ENCODE measurements around the gene CDC37L1. TPM values are rescaled to one million over a fixed set of nuclear protein-coding genes. Genes with fewer than 3 reads are reported as not detected.

Gene CDC37L1
- total RNA-seq, 4 donors from 2014 or later, result 33.8 to 44.6 (median 37.3) TPM

- WGBS, 2 donors, result 69 to 73% methylated on average over 4 of the region's 4 CpGs
- TF ChIP-seq POLR2A (IDR thresholded peaks at IDR 0.05) (no peak), CTCF (IDR thresholded peaks at IDR 0.05) (no peak)
- intact Hi-C loops (cut with DNase I), result no loop called here
- Histone ChIP-seq H3K9me3 (no peaks in the 10 kb centered on the region), H3K4me3 (replicated peaks in 1 of 3) (no peak overlapping the region), H3K36me3 (peaks cover 4 to 13% of the 10 kb centered on the region in 2 donors), H3K27me3 (no peaks in the 10 kb centered on the region), H3K4me1 (no peaks in the 10 kb centered on the region), H3K27ac (no peak overlapping the region)
- DNase-seq, result no peak
Observed at GRCh38 chr9:4690144-4690543, 10.8 kb downstream of the CDC37L1 start.

- WGBS, 2 donors, result 87 to 90% methylated on average over 3 of the region's 3 CpGs
- H3K4me3 ChIP-seq (replicated peaks in 1 of 3), result no peak overlapping the region
- H3K27ac ChIP-seq, result no peak overlapping the region
- H3K36me3 ChIP-seq, result peaks cover 3 to 9% of the 10 kb centered on the region in 2 donors
- no peaks in the 10 kb centered on the region for H3K27me3 ChIP-seq
- no peak for DNase-seq
- no peaks in the 10 kb centered on the region for H3K9me3 ChIP-seq
- intact Hi-C loops (cut with DNase I), result no loop called here
- H3K4me1 ChIP-seq, result no peaks in the 10 kb centered on the region
- TF ChIP-seq CTCF (IDR thresholded peaks at IDR 0.05) (no peak), POLR2A (IDR thresholded peaks at IDR 0.05) (no peak)
Observed at GRCh38 chr9:4691795-4692194, 12.4 kb downstream of the CDC37L1 start.

GRCh38 chr9:4700091-4700490, 20.7 kb downstream of the CDC37L1 start:
- H3K9me3 ChIP-seq, result no peaks in the 10 kb centered on the region
- WGBS, 2 donors, result 95 to 97% methylated on average over 3 of the region's 3 CpGs

GRCh38 chr9:4700932-4701331, 21.6 kb downstream of the CDC37L1 start:
- Histone ChIP-seq H3K4me3 (replicated peaks in 1 of 3) (no peak overlapping the region), H3K36me3 (peaks cover 6 to 21% of the 10 kb centered on the region in 2 donors), H3K27ac (no peak overlapping the region), H3K4me1 (peaks cover 0 to 6% of the 10 kb centered on the region in 2 donors), H3K27me3 (no peaks in the 10 kb centered on the region), H3K9me3 (no peaks in the 10 kb centered on the region)
- no peak for TF ChIP-seq CTCF (IDR thresholded peaks at IDR 0.05)
- TF ChIP-seq POLR2A (IDR thresholded peaks at IDR 0.05), result no peak
- intact Hi-C loops (cut with DNase I), result no loop called here
- whole genome bisulfite sequencing, 2 donors, result 93 to 97% methylated on average over 2 of the region's 2 CpGs
- no peak for DNase-seq

More at GRCh38 chr9:4700091-4700490, 20.7 kb downstream of the CDC37L1 start:
- DNase-seq, result no peak
- intact Hi-C loops (cut with DNase I), result no loop called here
- no peaks in the 10 kb centered on the region for H3K27me3 ChIP-seq
- no peak overlapping the region for H3K4me3 ChIP-seq (replicated peaks in 1 of 3)
- no peak overlapping the region for H3K27ac ChIP-seq
- H3K36me3 ChIP-seq, result peaks cover 6 to 20% of the 10 kb centered on the region in 2 donors
- TF ChIP-seq CTCF (IDR thresholded peaks at IDR 0.05), result no peak
- TF ChIP-seq POLR2A (IDR thresholded peaks at IDR 0.05), result no peak
- H3K4me1 ChIP-seq, result peaks cover 0 to 6% of the 10 kb centered on the region in 2 donors

- no peak for DNase-seq
- intact Hi-C loops (cut with DNase I), result no loop called here
- Histone ChIP-seq H3K27me3 (no peaks in the 10 kb centered on the region), H3K4me1 (peaks cover 0 to 6% of the 10 kb centered on the region in 2 donors), H3K36me3 (peaks cover 6 to 26% of the 10 kb centered on the region in 2 donors), H3K27ac (no peak overlapping the region), H3K9me3 (no peaks in the 10 kb centered on the region), H3K4me3 (replicated peaks in 1 of 3) (no peak overlapping the region)
- 22 to 25% methylated on average over 1 of the region's 1 CpG for WGBS, 2 donors
- TF ChIP-seq CTCF (IDR thresholded peaks at IDR 0.05) (no peak), POLR2A (IDR thresholded peaks at IDR 0.05) (no peak)
Observed at GRCh38 chr9:4701526-4701925, 22.2 kb downstream of the CDC37L1 start.

Measured in thyroid gland (tissue), 4 donors.